HG02981 (cell line): ENCODE data around the gene PIK3R6.

Source experiments
- ATAC-seq: cut with Tn5 transposase; IDR thresholded peaks from one replicate; pipeline ENCODE4 v1.9.1; 2021; ENCODE audit warnings: mild to moderate bottlenecking, moderate library complexity; ENCODE audit not compliant: unreplicated experiment

The PIK3R6 gene, protein sequence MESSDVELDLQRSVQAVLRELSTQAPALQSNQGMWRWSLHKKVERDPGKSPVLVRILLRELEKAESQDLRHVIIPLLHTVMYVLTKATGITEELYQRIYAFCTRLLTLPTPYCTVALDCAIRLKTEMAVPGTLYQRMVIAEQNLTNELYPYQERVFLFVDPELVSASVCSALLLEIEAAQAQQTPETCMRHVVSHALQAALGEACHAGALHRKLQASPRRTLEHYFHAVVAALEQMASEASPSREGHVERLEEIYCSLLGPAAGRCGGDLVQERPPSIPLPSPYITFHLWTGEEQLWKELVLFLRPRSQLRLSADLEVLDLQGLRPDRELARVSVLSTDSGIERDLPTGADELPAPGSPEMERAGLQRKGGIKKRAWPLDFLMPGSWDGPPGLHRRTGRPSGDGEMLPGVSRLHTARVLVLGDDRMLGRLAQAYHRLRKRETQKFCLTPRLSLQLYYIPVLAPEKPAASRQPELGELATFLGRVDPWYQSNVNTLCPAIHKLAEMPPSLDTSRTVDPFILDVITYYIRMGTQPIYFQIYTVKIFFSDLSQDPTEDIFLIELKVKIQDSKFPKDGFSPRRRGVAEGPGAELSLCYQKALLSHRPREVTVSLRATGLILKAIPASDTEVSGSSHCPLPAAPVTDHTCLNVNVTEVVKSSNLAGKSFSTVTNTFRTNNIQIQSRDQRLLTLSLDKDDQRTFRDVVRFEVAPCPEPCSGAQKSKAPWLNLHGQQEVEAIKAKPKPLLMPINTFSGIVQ

GRCh38 chr17:8867361-8867981 is at the start of gene PIK3R6:
Gene PIK3R6 (minus strand): TSS chr17:8867674. CDS start chr17:8849794, 17,880 bp downstream.
- no peak for ATAC-seq

DNA sequence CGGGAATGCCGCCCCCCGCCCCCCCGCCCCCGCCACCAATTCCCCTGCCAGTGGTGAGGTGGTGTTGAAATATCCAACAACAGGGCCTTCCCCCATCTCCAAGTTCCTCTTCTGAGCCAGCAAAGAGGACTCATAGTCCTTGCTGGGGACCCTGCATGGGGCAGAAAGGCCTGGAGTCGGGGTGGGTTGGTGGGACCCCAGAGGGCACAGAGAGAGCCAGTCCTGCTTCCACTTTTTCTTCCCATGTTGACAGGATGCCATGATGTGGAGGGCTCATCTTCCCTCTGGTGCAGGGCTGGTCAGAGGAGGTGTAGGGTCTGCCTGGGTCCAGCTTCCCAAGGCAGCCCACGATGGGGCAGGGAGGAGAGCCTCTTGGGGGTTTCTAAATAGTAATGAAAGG is 49.0 kb upstream of the PIK3R6 start:
- ATAC-seq: no peak

- no peak for ATAC-seq
Measured at GRCh38 chr17:8914554-8914953, 47.1 kb upstream of the PIK3R6 start.

GRCh38 chr17:8913879-8914278 is 46.4 kb upstream of the PIK3R6 start:
- no peak for ATAC-seq

DNA sequence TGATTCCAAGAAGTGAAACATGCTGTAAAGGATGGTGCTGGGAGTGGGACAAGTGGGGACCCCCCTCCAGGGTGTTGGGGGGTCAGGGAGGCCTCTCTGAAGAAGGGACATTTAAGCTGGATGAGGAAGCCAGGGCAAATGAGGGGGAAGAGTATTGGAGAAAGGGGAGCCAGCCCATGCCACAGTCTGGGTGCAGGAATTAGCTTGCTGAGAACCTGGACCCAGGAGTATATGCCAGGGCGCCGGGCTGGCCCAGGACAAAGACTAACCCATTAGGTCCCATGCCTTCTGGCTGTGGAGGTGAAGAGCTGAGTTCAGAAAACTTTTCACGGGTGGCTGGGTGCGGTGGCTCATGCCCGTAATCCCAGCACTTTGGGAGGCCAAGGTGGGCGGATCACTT is 45.6 kb upstream of the PIK3R6 start:
- ATAC-seq: no peak

GRCh38 chr17:8912084-8912981 is 44.9 kb upstream of the PIK3R6 start:
- no peak for ATAC-seq

GRCh38 chr17:8910969-8911604 is 43.6 kb upstream of the PIK3R6 start:
- no peak for ATAC-seq

DNA sequence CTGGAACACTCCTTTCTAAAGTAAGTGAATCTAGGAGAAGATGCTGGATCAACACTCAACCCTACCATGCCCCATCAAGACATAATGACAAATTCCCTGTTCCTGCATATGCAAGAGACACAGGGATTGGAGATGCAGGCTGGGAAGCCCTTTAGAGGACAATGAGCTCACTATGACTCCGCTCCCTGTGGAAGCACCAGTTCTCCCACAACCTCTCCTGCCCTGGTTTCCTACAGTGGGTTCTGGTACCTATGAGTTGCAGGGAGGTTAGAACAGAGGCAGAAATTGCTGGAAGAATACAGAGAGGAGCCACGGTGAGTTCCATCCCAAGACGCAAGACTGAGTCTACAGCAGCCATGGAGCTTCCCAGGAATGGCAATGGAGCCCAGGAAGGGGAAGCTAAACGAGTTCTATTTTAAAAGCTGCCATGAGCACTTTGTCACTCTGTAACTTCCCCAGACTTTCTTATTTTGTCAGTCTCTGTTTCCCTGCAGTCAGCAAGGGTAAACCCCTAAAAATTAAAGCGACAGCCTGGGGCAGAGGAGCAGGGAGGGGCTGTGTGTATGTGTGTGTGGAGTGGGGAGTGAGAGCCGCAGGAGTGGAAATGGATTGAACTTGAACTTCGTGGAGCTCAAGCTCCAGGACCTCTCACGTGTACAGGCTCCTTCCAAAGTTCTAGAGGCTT is 42.3 kb upstream of the PIK3R6 start:
- no peak for ATAC-seq

DNA sequence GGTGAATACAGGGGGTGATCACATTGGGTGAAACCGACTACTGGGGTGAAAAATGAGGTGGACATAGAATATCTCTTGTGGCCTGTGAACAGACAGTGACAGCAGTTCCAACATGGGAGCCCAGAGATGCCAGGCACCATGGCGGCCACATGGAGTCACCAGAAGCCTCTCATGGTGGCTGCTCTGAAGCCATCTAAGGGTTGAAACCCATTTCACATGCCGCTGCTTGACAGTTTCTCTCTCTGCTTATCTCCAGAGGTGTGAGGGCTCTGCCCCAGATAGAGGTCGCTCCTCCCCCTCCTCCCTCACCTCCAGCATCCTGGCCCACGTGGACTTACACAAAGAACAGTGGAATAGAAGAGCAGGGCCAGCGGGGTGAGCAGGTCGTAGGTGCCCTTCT is 37.9 kb upstream of the PIK3R6 start:
- ATAC-seq: no peak

DNA sequence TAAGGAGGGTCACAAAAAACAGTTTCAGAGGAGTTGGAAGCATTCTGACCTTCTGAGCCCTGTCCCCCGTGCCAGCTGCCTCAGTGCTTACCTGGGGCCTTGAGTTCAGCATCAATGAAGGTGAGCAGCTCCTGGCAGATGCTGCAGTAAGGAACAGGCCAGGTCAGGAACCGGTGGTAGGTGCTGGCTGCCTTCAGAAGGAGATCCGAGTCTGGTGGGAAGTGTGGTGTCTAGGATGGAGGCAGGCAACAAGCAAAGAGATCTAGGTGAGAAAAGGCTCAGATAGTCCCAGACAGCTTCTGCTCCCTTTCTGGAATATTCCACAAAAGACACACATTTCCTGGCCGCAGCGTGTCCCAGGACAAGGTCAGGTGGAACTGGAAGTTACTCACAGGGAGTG is 37.2 kb upstream of the PIK3R6 start:
- no peak for ATAC-seq

- no peak for ATAC-seq
Measured at GRCh38 chr17:8904201-8904600, 36.7 kb upstream of the PIK3R6 start.

DNA sequence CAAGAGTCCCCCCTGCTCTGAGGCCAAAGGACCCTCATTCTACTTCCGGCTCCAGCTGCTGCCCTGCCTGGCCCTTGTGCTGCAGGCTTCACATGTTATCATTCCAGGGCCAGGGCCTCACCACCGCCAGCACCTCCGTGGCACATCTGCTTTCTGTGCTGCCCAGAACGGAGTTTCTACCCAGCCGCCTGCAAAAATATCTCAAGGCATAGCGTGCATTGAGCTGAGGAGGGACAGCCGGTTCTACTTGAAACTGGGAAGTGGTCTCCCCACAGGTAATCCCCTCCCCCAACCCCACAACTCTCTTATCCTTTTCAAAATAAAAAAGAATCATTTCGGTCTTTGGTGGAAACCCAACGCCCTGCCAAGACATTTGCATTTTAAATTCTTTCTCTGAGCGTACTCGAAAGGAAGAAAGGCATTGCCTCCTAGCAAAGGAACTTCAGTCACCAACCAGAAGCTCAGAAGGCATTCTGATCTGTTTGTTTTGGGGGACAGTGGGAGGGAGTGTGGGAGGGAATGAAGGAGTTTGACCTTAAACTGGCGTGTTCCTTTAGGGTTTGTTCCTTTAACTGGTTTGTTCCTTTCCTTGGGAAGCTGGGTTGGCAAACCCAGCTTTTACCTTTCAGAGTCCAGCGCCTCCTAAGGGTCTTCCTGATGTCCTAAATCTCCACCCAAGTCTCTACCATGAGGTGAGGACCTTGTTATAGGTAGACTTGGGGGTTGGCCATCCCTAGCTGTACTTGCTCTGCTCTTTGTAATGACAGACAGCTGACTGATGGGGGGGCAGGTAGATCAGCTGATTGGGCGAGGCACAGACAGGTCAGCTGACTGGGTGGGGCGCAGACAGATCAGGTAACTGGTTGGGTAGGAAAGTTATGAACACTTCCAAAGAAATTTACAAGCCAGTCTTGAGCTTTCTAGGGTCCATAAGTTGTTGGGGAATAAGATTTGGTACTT is 33.4 kb upstream of the PIK3R6 start:
- peak; percentile 32 for ATAC-seq

DNA sequence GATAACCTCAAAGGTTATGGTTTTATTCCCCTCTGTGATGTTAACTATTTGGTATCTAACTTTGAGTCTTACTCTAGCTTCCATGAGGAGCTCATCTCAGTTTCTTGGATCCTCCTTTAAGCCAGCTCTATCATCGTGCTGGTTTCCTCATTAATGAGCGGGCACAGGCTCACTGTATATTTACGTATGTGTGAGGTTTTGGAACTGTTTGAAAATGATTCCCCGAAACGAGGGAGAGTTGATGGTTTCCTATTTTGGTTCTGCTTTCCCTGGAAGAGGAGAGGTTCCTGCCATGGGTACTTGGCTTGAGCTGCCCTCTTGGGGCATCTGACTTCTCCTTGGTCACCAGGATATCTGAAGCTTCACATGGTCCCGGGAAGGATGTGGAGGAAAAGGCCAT is 32.7 kb upstream of the PIK3R6 start:
- ATAC-seq: no peak

DNA sequence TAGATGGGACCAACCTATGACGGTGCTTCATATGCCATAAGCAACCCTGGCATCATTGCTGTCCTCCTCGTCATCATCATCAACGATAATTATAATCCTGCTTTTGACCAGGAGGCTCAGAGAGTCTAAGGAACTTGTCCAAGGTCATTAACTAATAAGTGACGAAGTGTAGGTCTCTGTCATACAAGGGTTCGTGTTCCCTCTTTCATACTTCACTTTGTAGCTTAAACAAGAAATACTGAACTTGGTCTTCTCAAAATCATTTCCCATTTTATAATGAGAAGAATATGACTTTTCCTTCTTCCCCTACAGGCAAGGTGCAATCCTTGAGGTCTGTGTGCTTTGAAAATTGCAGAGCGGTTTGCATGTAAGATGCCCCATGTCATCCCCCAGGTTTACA is 31.2 kb upstream of the PIK3R6 start:
- no peak for ATAC-seq

DNA sequence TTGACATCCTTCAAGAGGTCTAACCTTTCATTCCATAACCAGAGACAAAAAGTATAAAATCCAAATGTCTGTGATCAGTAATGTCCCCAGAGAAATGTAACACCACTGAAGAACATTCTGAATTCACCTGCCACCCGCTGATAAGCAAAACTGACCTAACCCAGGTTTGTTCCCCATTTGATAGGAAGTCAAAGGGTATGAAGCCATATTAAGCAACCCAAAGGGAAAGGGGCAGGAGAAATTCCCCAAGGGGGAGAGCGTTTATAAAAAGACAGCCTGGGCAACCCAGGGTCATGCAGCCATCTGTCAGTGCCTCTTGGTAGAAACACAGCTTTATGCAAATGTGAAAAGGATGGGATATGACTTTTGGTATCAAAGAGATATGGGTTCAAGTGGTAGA is 30.7 kb upstream of the PIK3R6 start:
- ATAC-seq: no peak

DNA sequence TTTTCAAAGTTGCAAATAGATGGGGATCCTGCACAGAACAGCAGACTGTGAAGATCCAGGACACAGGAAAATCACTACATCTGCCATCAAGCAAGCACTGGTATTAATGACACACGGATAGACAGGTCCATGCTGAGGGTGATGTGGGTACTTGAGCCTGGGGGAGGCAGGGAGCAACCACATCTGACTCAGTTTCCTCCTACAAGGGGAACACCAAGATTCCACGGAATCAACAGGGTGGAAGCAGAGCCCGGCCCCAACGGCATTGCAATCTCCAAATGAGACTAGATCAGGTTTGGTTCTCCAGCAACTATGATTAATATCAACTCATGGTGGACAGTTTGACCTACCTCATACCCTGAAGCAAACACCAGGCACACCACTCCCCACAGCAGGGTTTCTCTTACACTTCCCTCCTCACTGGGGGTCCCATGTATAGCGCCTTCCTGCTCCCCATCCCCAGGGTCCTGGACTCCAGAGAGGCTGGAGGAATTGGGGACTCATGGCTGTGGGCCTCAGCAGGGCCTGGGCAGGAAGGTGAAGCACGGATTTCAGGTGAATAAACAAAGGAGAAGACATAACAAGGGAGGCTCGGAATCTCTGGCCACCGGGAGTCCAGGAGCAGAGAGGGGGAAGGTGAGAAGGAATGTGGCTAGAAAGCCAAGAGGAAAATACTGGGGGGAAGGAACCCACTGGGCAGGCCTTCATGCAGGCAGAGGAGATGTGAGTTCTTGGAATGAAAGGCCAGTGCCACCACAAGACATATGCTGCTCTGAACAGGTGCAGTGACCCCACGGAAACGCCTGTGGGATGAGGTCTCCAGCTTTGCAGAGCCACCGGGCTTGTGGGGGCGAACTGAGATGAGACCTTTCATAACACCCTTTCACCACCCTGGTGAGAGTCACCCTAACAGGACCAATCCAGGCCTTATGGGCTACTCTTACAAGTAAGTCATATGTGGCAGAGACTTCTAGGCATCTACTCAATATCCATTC is 29.5 kb upstream of the PIK3R6 start:
- ATAC-seq: no peak

DNA sequence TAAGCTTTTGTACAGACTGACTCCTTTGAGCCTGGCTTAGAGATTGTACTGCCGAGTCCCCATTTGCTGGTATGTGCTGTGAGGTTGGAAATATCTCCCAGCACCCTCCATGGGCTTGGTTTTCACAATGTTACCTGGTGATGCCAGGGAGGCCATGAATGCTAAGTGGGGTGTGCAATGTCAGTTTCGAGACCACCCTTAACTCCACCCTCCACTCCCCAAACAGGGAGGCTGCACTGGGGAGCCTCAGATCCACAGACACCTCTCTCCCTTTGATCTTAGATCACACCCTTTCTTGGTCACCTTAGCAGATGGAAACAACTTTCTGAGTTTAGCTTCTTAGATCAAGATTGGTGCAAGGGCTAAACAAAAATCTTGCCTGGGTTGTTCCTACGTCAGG is 28.6 kb upstream of the PIK3R6 start:
- ATAC-seq: no peak
